ENCODE results near the gene HAUS5. TPM values are rescaled to one million over a fixed set of nuclear protein-coding genes. Genes with fewer than 3 reads are reported as not detected.
A peak's percentile ranks its signal among the peaks of the same experiment; 100 is the strongest.

The HAUS5 gene
- total RNA-seq, 1 donor from 2014 or later: 3.9 TPM

DNA sequence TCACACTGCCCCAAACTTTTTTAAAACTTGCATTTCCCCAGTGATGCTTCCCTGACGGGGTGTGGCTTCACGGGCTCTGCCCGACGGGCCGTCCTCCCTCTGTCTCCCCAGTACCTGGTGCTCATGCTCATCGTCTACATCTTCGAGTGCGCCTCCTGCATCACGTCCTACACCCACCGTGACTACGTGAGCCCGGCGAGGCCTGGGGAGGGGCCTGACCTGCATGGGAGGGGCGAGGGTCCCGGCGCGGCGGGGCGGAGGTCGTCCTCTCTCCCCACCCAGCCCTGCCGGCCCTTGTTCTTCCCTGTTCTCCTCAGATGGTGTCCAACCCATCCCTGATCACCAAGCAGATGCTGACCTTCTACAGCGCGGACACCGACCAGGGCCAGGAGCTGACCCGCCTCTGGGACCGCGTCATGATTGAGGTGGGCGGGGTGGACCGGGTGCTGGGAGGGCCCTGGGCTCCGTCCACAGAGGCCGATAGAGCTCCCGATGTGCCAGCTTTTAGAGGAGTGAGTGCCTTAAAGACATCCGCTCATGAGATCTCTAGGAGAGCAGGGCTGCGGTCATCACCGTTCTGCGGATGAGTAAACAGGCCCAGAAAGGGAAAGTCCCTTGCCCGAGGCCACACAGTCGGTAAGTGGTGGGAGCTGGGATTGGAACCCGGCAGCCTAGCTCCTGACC, 60.7 kb downstream of the HAUS5 start:
- FAIRE-seq (no peak), DNase-seq (ENCODE audit: low read depth) (peak; percentile 60)
- Histone ChIP-seq H3K4me3 (ENCODE audit: low read depth, low read length) (peak overlapping the region; percentile 12), H3K36me3 (ENCODE audit: control insufficient read depth, insufficient read depth, low read length) (no peaks in the 10 kb centered on the region), H3K27me3 (ENCODE audit: control insufficient read depth, insufficient read depth, low read length) (peaks cover 2% of the 10 kb centered on the region)
- TF ChIP-seq, protein P1, sequence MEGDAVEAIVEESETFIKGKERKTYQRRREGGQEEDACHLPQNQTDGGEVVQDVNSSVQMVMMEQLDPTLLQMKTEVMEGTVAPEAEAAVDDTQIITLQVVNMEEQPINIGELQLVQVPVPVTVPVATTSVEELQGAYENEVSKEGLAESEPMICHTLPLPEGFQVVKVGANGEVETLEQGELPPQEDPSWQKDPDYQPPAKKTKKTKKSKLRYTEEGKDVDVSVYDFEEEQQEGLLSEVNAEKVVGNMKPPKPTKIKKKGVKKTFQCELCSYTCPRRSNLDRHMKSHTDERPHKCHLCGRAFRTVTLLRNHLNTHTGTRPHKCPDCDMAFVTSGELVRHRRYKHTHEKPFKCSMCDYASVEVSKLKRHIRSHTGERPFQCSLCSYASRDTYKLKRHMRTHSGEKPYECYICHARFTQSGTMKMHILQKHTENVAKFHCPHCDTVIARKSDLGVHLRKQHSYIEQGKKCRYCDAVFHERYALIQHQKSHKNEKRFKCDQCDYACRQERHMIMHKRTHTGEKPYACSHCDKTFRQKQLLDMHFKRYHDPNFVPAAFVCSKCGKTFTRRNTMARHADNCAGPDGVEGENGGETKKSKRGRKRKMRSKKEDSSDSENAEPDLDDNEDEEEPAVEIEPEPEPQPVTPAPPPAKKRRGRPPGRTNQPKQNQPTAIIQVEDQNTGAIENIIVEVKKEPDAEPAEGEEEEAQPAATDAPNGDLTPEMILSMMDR (IDR thresholded peaks at IDR 0.05; ENCODE audit: insufficient read depth, low read length, severe bottlenecking): no peak

Other genes with a start within 250 kb of the HAUS5 start
- gene GPR42, start 241.7 kb upstream of the HAUS5 start, total RNA-seq: not detected in 2 replicates
- gene FFAR2, start 164.5 kb upstream of the HAUS5 start, total RNA-seq: not detected in 2 replicates
- 1.4 TPM in 1 of 2 replicates, not detected in the other for gene KRTDAP, start 122.3 kb upstream of the HAUS5 start, total RNA-seq
- gene DMKN, start 99.1 kb upstream of the HAUS5 start, total RNA-seq: 97.4 and 269 TPM in 2 replicates
- 9.5 and 107 TPM in 2 replicates for gene SBSN, start 84.4 kb upstream of the HAUS5 start, total RNA-seq
- gene GAPDHS, start 79.3 kb upstream of the HAUS5 start, total RNA-seq: not detected in 2 replicates
- gene TMEM147, start 67.1 kb upstream of the HAUS5 start, total RNA-seq: 136 and 163 TPM in 2 replicates
- gene ATP4A, start 49.1 kb upstream of the HAUS5 start, total RNA-seq: not detected in 2 replicates
- gene PMIS2, start 26.6 kb upstream of the HAUS5 start, total RNA-seq: not detected in 2 replicates
- gene RBM42, start 16.3 kb downstream of the HAUS5 start, total RNA-seq: 33.4 and 37.8 TPM in 2 replicates
- gene ETV2, start 29.0 kb downstream of the HAUS5 start, total RNA-seq: under 0.01 and 0.38 TPM in 2 replicates
- gene COX6B1, start 35.6 kb downstream of the HAUS5 start, total RNA-seq: 217 and 224 TPM in 2 replicates
- gene UPK1A, start 53.8 kb downstream of the HAUS5 start, total RNA-seq: 0.38 TPM in 1 of 2 replicates, not detected in the other
- gene ZBTB32, start 91.8 kb downstream of the HAUS5 start, total RNA-seq: not detected in 2 replicates
- 3.4 and 7.0 TPM in 2 replicates for gene KMT2B, start 105.3 kb downstream of the HAUS5 start, total RNA-seq
- gene IGFLR1, start 129.7 kb downstream of the HAUS5 start, total RNA-seq: 0.13 and 0.26 TPM in 2 replicates
- gene U2AF1L4, start 132.7 kb downstream of the HAUS5 start, total RNA-seq: 14.7 and 17.5 TPM in 2 replicates
- 7.9 and 21.5 TPM in 2 replicates for gene PSENEN, start 132.9 kb downstream of the HAUS5 start, total RNA-seq
- gene LIN37, start 135.8 kb downstream of the HAUS5 start, total RNA-seq: 5.3 and 7.0 TPM in 2 replicates
- gene HSPB6, start 144.3 kb downstream of the HAUS5 start, total RNA-seq: 0.13 and 1.3 TPM in 2 replicates
- 1.3 and 2.6 TPM in 2 replicates for gene PROSER3, start 145.4 kb downstream of the HAUS5 start, total RNA-seq
- gene ARHGAP33, start 162.8 kb downstream of the HAUS5 start, total RNA-seq: under 0.01 TPM in 1 of 2 replicates, not detected in the other
- not detected in 2 replicates for gene PRODH2, start 200.1 kb downstream of the HAUS5 start, total RNA-seq
- not detected in 2 replicates for gene NPHS1, start 239.8 kb downstream of the HAUS5 start, total RNA-seq
- gene KIRREL2, start 244.2 kb downstream of the HAUS5 start, total RNA-seq: not detected in 2 replicates

Measured in bronchial epithelial cell (primary cell).